Measurements from ENCODE around the gene R3HDM4. TPM values are rescaled to one million over a fixed set of nuclear protein-coding genes. Genes with fewer than 3 reads are reported as not detected.

The R3HDM4 gene
- total and polyA plus RNA-seq, 9 of the 15 experiments (the other 6 are each of a cell fraction or from before 2014, with no cell fraction given): 3.2 to 154 (median 59.0) TPM

DNA sequence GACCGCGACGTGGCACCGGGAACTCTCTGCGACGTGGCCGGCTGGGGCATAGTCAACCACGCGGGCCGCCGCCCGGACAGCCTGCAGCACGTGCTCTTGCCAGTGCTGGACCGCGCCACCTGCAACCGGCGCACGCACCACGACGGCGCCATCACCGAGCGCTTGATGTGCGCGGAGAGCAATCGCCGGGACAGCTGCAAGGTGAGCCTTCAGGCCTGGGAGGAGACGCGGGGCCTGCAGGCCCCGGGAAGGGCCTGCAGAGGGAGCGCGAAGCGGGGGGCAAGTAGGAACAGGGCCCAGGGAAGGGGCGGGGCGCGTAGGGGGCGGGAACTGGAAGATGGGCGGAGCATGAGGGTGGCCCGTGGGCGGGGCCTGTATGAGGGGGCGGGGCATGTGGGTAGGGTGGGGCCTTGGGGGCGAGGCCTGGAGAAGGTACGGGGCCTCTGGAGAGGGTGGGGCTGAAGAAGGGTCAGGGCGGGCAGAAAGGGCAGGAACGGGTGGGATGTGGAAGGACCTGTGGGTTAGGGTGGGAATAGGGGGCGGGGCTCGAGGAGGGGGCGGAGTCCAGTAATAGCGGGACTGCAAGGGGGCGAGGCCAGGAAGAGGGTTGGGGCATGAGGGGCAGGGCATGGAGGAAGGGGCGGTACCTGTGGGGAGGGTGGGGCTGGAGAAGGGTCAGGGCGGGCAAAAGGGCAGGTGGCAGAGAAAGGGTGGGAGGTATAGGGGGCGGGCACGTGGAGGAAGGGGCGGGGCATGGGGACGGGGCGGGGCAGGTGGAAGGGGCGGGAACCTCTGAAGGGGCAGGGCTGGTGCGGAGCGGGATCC lies 51.1 kb downstream of the R3HDM4 start (continued):
- TF ChIP-seq, protein P1, sequence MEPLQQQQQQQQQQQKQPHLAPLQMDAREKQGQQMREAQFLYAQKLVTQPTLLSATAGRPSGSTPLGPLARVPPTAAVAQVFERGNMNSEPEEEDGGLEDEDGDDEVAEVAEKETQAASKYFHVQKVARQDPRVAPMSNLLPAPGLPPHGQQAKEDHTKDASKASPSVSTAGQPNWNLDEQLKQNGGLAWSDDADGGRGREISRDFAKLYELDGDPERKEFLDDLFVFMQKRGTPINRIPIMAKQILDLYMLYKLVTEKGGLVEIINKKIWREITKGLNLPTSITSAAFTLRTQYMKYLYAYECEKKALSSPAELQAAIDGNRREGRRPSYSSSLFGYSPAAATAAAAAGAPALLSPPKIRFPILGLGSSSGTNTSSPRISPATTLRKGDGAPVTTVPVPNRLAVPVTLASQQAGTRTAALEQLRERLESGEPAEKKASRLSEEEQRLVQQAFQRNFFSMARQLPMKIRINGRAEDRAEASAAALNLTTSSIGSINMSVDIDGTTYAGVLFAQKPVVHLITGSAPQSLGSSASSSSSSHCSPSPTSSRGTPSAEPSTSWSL (CRISPR knock-in tag; IDR thresholded peaks at IDR 0.05; ENCODE audit: borderline replicate concordance): no peak
- TF ChIP-seq MIER1 (IDR thresholded peaks at IDR 0.05; ENCODE audit: low read depth) (0 out of 2 replicates have a peak, but pooled peaks have one; percentile 29), BCOR (IDR thresholded peaks at IDR 0.05) (peak; percentile 73), TOE1 (IDR thresholded peaks at IDR 0.05; ENCODE audit: borderline replicate concordance) (peak; percentile 52; the same call in 1 of the 2 replicates), TOE1 (CRISPR knock-in tag; IDR thresholded peaks at IDR 0.05; ENCODE audit: borderline replicate concordance, low read depth) (no peak), CBFA2T3 (IDR thresholded peaks at IDR 0.05) (peak; percentile 33; the same call in 1 of the 2 replicates), RNF2 (IDR thresholded peaks at IDR 0.05) (peak; percentile 62; the same call in 1 of the 2 replicates), ZNF146 (CRISPR knock-in tag; IDR thresholded peaks at IDR 0.05; ENCODE audit: unreplicated experiment) (no peak)
- TF ChIP-seq, protein P2, sequence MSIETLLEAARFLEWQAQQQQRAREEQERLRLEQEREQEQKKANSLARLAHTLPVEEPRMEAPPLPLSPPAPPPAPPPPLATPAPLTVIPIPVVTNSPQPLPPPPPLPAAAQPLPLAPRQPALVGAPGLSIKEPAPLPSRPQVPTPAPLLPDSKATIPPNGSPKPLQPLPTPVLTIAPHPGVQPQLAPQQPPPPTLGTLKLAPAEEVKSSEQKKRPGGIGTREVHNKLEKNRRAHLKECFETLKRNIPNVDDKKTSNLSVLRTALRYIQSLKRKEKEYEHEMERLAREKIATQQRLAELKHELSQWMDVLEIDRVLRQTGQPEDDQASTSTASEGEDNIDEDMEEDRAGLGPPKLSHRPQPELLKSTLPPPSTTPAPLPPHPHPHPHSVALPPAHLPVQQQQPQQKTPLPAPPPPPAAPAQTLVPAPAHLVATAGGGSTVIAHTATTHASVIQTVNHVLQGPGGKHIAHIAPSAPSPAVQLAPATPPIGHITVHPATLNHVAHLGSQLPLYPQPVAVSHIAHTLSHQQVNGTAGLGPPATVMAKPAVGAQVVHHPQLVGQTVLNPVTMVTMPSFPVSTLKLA (conservative IDR thresholded peaks at IDR 0.05): peak; percentile 86 to 94
- TF ChIP-seq, protein P3, sequence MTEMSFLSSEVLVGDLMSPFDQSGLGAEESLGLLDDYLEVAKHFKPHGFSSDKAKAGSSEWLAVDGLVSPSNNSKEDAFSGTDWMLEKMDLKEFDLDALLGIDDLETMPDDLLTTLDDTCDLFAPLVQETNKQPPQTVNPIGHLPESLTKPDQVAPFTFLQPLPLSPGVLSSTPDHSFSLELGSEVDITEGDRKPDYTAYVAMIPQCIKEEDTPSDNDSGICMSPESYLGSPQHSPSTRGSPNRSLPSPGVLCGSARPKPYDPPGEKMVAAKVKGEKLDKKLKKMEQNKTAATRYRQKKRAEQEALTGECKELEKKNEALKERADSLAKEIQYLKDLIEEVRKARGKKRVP (CRISPR knock-in tag; IDR thresholded peaks at IDR 0.05): no peak
- TF ChIP-seq, protein P4, sequence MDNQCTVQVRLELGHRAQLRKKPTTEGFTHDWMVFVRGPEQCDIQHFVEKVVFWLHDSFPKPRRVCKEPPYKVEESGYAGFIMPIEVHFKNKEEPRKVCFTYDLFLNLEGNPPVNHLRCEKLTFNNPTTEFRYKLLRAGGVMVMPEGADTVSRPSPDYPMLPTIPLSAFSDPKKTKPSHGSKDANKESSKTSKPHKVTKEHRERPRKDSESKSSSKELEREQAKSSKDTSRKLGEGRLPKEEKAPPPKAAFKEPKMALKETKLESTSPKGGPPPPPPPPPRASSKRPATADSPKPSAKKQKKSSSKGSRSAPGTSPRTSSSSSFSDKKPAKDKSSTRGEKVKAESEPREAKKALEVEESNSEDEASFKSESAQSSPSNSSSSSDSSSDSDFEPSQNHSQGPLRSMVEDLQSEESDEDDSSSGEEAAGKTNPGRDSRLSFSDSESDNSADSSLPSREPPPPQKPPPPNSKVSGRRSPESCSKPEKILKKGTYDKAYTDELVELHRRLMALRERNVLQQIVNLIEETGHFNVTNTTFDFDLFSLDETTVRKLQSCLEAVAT (IDR thresholded peaks at IDR 0.05): 0 out of 4 replicates have a peak, but pooled peaks of 1 of the 2 experiments have one; percentile 20

Measured in K562 (cell line).